ENCODE data around the gene CDC42EP5.
"Not testable (repeated sequence)": the region's sequence is repeated elsewhere in the genome, so short reads cannot be mapped to it uniquely, and the experiment has no call there.

Gene CDC42EP5

DNA sequence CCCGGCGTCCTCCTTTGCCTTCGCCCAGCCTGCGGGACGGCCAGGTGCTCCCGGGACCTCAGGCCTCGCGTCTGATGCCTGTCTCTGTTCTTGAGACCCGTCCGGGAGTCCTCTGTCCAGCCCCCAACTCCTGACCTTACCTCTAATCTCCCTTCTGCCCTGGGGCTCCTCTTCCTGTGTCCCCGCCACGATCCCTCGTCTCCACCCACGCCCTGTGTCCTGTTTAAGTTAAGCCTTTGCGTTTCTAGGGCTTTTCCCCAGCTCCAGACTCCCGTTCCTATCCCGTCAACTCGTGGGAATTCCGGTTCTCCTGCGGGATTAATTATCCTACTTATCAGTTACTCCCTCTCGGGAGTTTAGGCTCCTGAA, 23.4 kb downstream of the CDC42EP5 start:
- DNase-seq (ENCODE audit: low read depth in 2 of 2, low spot score in 1 of 2), result no peak

- peak; percentile 94 to 96 for DNase-seq (ENCODE audit: low read depth in 2 of 2, low spot score in 1 of 2)
Measured at GRCh38 chr19:54448774-54449700, 24.1 kb downstream of the CDC42EP5 start, which contains the start of gene LENG8. TSS of gene LENG8 (plus strand) at chr19:54449199. CDS start at chr19:54451345, 2,146 bp downstream.

DNA sequence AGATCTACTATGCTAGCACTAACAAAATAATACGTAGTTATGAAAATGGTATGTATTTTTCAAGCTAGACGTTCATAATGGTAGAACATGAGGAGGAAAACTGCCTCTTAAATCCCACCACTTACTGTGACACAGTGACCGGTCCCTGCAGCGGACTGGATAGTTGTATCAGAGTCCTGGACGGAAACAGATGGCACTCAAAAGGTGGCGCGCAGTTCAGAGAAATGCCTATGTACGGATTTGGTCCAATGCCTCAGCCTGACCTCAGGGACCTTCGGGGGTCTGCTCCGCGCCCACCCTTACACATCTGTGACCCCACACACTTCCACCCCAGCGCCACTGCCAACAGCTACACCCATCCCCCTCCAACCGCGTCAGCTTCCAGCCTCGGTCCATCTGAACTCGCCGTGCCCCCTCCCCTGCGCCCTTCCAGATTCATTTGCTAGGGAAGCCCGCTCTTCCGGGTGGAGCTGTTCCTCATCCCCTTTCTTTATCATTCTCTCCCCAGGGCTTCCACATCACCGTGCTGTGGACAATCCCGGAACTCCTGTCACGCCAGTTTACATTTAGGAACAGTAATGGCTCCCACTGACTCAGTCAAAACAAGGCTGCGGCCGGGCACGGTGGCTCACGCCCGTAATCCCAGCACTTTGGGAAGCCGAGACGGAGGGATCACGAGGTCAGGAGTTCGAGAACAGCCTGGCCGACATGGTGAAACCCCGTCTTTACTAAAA, 24.9 kb downstream of the CDC42EP5 start:
- peak in 1 of 2 donors; percentile 14 for DNase-seq (ENCODE audit: low read depth in 2 of 2, low spot score in 1 of 2)

DNA sequence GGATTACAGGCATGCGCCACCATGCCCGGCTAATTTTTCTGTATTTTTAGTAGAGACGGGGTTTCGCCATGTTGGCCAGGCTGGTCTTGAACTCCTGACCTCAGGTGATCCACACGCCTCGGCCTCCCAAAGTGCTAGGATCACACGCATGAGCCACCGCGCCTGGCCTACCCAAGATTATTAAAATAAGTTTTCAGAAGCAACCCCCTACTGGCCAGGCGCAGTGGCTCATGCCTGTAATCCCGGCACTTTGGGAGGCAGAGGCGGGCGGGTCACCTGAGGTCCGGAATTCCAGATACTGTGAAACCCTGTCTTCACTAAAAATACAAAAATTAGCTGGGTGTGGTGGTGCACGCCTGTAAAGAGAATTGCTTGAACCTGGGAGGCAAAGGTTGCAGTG, 26.7 kb downstream of the CDC42EP5 start:
- not testable (repeated sequence) for DNase-seq (ENCODE audit: low read depth in 2 of 2, low spot score in 1 of 2)

DNA sequence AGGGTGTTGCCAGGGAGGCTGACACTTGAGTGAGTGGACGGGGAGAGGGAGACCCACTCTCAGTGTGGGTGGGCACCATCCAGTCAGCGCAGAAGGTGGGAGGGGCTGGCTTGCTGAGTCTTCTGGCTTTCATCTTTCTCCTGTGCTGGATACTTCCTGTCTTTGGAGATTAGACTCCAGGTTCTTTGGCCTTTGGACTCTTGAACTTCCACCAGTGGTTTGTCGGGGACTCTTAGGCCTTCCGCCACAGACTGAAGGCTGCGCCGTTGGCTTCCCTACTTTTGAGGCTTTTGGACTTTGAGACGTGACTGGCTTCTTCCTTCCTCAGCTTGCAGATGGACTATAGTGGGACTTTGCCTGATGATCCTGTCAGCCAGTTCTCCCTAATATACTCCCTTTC, 28.4 kb downstream of the CDC42EP5 start:
- DNase-seq (ENCODE audit: low read depth in 2 of 2, low spot score in 1 of 2), result no peak

DNA sequence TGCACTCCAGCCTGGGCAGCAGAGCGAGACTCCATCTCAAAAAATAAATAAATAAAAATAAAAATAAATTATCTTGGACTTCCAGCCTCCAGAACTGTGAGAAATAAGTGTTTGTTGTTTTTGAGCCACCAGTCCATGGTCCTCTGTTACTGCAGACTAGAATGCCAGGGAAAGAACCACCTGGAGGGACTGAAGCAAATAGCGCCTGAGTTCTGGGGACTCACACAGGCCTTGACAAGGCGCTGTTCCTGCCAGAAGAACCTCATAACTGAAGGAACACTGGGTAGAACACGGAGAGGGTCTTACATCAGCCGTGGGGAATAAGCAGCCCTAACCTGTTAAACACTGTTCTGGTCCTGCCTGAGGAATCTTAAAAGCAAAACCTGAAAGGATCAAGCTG, 32.5 kb downstream of the CDC42EP5 start:
- DNase-seq (ENCODE audit: low read depth in 2 of 2, low spot score in 1 of 2), result no peak

DNA sequence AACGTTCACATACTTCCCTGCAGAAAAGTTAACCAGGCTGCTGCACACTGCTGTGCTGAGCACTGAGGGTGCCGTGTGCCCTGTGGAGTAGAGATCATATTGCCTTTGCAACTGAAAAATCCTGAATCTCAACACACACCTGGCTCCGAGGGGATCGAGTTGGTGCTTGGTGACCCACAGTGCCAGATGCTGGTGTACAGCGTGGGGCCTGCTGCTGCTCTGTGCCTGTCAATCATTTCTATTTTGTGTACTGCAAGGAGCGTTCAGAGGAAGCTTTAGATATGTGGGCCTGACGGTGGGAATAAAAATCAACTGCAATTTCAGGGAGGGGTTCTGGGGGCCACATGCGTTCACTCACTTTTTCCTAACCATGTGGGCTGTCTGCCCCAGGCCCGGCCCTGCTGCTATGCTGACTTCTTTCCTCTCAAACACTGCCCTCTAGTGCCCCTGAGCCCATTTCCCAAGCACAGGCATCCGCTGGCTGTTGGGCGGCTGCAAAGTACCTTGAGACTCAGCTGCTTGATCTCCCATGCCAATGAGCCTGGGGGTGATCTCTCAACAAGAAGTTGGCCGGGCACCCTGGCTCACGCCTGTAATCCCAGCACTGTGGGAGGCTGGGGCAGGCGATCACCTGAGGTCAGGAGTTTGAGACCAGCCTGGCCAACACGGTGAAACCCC, 33.8 kb downstream of the CDC42EP5 start:
- DNase-seq (ENCODE audit: low read depth in 2 of 2, low spot score in 1 of 2), result no peak

- DNase-seq (ENCODE audit: low read depth in 2 of 2, low spot score in 1 of 2), result no peak
Measured at GRCh38 chr19:54436628-54437252, 36.4 kb downstream of the CDC42EP5 start.

DNA sequence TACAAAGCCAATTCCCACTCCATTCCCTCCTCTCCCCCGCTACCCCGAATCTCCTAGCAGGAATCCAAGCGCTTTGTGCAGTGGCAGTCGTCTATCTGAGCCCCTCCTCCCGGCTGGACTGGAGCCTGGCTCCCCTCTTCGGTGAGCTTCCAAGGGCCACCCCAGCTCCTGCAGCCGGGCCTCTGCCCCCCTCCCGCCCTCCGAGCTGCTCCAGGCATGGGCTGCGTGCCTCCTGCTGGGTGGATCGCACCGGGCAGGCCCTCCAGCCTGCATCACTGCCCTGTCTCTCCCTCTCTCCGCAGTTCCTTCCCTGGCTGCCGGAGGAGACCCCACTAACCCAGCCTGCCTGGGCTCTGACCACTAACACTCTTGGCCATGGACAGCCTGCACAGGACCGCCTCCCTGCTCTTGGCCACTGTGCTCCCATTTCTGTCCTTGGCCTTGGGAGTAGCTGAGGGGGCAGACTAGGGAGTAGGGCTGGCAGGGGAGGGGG, 37.0 kb downstream of the CDC42EP5 start:
- no peak for DNase-seq (ENCODE audit: low read depth in 2 of 2, low spot score in 1 of 2)

GRCh38 chr19:54435551-54436016, 37.5 kb downstream of the CDC42EP5 start:
- no peak for DNase-seq (ENCODE audit: low read depth in 2 of 2, low spot score in 1 of 2)

GRCh38 chr19:54434873-54435214, 38.3 kb downstream of the CDC42EP5 start:
- DNase-seq (ENCODE audit: low read depth in 2 of 2, low spot score in 1 of 2), result no peak

GRCh38 chr19:54434112-54434872, 38.8 kb downstream of the CDC42EP5 start:
- DNase-seq (ENCODE audit: low read depth in 2 of 2, low spot score in 1 of 2), result no peak

DNA sequence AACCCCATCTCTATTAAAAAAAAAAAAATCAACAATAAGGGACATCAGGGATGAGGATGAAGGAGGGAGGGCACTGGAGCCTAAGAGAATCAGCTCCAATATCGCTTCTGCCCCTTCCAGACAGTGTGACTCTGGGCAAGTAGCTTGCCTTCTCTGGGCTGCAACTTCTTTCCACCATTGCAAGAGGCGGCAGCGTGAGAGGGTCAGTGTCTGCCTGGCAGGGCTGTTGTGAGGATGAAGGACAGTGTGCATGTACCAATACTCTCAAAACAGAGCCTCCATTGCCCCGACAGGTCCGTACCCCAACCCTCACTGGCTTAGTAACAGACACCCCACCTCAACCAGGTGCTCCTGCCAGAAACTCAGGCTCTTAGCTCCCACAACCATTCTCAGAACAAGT, 39.4 kb downstream of the CDC42EP5 start:
- DNase-seq (ENCODE audit: low read depth in 2 of 2, low spot score in 1 of 2), result no peak

DNA sequence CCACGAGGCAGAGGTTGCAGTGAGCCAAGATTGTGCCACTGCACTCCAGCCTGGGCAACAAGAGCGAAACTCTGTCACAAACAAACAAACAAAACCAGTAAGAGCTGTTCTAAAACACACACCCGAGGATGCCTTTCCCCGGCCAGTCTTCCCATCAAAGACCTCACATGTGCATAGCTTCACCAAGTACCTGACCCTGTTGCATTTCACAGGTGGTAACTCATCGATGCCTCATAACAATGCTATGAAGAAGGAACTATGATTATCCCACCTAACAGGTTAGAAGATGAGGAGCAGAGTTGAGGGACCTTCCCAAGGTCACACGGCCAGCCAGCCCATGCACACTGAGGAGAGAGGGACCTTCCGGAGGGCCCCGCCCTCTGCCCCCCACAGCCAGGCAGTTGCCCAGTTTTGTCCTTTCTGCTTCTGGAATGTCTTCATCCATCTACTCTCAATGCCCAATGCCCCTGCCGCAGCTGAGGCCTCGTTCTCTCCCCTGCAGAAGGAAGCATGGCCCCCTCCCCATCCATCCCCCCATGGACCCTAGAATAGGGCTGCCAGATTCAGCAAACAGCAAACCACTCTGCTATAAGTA, 40.9 kb downstream of the CDC42EP5 start:
- DNase-seq (ENCODE audit: low read depth in 2 of 2, low spot score in 1 of 2), result no peak

- DNase-seq (ENCODE audit: low read depth in 2 of 2, low spot score in 1 of 2), result no peak
Measured at GRCh38 chr19:54431255-54431838, 41.7 kb downstream of the CDC42EP5 start.

DNA sequence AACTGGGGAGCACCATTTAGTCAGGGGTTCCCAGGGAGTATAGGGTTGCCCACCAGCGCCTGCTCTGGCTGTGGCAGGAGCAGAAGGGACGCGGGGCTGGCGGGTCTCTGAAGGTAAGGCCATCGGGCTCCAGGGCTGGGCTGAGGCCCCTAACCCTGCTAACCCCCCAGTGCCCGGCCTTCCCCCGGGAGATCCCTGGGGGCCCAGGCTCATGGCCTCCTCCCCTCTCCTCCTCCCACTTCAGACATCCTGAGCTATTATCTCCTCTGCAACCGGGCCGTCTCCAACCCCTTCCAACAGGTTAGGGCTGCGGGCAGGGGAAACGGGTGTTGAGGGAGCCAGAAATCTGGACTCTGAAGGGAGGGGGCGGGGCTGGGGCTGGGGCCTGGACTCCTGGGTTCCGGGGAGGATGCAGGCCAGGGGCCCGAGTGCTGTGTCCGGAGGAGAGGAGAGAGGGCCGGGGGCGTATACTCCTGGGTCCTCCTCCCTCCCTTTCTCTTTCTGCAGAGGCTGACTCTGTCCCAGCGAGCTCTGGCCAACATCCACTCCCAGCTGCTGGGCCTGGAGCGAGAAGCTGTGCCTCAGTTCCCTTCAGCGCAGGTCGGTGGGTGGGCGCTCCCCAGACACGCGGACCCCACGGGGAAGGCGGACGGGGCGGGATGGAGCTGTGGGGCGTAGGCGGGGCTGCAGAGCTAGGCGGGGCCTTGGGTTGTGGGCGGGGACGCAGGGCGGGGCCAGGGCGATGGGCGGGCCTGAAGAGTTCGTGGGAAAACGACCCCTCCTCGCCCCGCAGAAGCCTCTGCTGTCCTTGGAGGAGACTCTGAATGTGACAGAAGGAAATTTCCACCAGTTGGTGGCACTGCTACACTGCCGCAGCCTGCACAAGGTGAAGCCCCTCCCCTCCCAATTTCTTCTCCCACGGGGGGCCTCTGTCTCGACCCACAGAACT, 42.5 kb downstream of the CDC42EP5 start:
- peak in 1 of 2 donors; percentile 8 for DNase-seq (ENCODE audit: low read depth in 2 of 2, low spot score in 1 of 2)

DNA sequence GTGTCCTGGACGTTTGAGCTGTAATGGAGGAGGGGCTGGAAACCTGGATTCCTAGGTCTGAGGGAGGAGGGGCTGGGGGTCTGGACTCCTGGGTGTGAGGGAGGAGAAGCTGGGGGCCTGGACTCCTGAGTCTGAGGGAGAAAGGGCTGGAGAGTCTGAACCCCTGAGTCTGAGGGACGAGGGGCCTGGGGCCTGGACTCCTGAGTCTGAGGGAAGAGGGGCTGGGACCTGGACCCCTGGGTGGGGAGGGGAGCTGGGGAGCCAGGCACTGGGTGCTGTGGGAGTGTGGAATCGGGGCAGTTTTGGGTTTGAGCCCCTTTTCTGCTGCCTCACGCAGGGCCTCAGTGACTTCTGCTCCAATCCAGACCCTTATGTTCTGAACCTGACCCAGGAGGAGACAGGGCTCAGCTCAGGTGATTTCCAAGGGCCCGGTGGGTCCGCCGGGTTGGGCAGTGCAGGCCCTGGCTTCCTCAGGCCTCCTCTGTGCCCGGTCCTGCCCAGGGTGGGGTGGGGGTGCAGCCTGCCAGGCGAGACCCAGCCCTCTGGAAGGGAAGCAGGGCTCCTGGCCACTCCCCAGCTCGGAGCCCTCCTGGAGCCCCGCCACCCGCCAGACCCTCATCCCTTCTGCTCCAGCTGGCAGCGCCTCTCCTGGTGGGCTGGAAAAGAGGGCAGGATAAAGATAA, 43.4 kb downstream of the CDC42EP5 start:
- DNase-seq (ENCODE audit: low read depth in 2 of 2, low spot score in 1 of 2), result no peak

DNA sequence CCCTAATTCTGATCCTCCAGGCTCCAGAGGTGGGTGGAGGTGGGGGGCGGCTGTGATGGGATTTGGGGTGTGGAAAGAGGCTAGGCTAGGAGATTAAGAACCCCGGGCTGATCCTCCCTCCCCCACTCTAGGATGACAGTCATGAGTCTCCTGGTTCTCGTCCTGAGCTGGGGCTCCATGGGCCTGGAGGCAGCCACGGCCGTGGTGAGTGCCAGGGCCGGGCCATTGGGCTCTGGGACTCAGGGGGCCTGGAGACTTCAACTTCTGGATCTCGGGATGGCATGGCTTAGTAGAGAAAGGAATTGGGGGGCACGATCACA, 44.0 kb downstream of the CDC42EP5 start:
- DNase-seq (ENCODE audit: low read depth in 2 of 2, low spot score in 1 of 2), result no peak
